Stimulated activated CD8-positive, alpha-beta memory T cell treated with anti-CD3 and anti-CD28 coated beads, Interleukin-2, amount 100 ng/mL, for 48 hours (primary cell): ENCODE data around the gene UBAP1L.
"Not testable (repeated sequence)": the region's sequence is repeated elsewhere in the genome, so short reads cannot be mapped to it uniquely, and the experiment has no call there.

Experiments
- DNase-seq, 2 donors: peaks; one replicate each; pipeline ENCODE4 v3.0.0-alpha.2; 2020; ENCODE audit warnings: low read depth in 2 of 2

UBAP1L gene

DNA sequence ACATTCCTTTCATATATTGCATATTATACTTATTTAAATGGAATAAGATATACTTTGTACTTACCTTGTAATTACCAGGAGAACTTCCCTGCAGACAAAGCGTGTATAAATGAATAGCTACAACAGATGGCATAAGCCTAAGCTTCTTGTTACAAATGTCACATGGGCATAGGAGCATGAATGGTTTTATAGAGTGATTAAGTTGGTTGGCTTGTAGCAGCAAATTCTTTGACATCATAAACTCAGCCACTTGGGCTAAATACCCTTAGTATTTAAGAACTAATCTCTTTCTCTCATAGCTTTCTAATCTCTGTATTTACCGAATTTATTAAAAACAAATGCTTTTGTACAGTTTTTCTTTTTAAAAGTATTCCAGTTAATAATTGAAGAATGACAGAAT, at the start of gene UBAP1L:
Gene UBAP1L, minus strand, starts transcription at position 115 of the 400 bp plus-strand sequence. CDS start 8,985 bp downstream, outside the sequence.
- no peak for DNase-seq

DNA sequence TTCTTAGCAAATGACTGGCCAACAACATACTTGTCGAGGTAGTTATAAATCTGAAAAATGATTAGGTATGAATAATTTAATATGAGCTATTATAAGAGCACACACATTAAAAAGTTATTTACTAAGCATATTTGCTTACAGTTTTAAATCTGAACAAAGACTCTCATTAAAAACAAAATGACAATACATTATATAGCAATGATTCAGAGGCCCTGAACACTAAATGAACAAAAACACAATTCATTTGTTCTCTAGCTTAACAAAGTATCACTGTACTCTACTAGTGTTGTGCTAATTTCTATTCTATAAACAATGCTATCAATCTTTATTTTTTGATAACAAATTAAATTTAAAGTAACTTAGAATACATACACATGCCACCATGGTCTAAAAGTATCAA, 49.1 kb upstream of the UBAP1L start:
- DNase-seq: no peak

GRCh38 chr15:65163041-65163440, 48.0 kb upstream of the UBAP1L start:
- DNase-seq: no peak

DNA sequence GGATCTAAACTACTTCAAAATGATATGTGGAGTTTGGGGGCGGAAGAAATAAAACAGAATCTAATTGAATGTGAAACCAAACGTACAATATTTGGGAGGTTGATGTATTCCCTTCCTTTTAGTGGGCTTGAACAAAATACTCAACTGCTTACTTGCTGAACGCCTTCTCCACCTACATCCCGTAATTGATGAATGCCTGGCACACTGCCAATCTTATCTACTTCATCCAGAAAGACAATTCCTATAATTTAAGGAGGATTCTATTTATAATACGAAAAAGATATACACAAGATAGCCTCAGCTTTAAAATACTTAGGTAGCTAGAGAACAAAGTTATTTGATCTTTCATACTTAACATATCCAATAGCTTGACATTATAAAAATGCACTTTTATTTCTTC, 41.7 kb upstream of the UBAP1L start:
- no peak for DNase-seq

- no peak for DNase-seq
Measured at GRCh38 chr15:65154720-65155119, 39.7 kb upstream of the UBAP1L start.

GRCh38 chr15:65147902-65148301, 32.9 kb upstream of the UBAP1L start:
- DNase-seq: no peak

GRCh38 chr15:65146438-65146837, 31.4 kb upstream of the UBAP1L start:
- DNase-seq: no peak

GRCh38 chr15:65138631-65139030, 23.6 kb upstream of the UBAP1L start:
- not testable (repeated sequence) for DNase-seq

DNA sequence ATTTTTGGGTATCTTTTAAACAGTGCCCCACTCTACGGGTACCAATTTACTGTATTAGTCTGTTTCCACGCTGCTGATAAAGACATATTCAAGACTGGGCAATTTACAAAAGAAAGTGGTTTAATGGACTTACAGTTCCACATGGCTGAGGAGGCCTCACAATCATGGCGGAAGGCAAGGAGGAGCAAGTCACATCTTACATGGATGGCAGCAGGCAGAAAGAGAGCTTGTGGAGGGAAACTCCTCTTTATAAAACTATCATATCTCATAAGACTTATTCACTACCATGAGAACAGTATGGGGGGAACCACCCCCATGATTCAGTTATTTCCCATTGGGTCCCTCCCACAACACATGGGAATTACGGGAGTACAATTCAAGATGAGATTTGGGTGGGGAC, 22.9 kb upstream of the UBAP1L start:
- not testable (repeated sequence) for DNase-seq

- not testable (repeated sequence) for DNase-seq
Measured at GRCh38 chr15:65137089-65137488, 22.1 kb upstream of the UBAP1L start.

- DNase-seq: no peak
Measured at GRCh38 chr15:65134538-65134937, 19.5 kb upstream of the UBAP1L start.

DNA sequence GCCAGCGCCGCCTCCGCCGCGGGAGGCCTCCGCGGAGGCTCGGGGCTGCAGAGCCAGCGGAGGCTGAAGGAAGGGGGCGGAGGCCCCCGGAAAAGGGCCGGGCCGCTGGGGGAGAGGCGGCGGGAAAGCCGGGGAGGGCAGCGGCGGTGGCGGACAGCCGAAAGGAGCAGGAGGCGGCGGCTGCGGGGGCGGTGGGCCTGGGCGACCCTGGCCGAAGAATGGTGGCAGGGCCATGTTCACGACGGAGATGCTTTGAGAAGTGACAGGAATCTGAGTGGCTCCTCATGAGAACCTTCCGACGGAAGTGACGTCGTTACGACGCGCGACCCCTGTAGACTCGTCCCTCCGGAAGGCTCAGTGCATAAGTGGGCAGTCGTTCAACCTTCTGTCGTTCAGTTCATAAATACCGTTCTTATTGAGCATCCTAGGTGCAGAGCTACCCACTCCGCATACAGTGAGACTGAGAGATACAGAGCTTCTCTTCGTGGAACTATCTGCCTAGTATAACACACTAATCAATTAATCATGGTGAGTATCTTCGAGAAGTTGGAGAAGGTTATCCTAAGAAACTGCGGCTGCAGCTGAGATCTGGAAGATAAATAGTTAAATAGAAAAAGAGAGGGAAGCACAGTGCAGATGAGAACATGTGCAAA, 18.7 kb upstream of the UBAP1L start, which contains the start of gene PDCD7:
Gene PDCD7, minus strand, starts transcription at position 261 of the 653 bp plus-strand sequence. Its CDS starts 27 bp downstream, at position 234.
- DNase-seq: peak; percentile 63 to 80

GRCh38 chr15:65132878-65133547, 18.0 kb upstream of the UBAP1L start:
- DNase-seq: peak; percentile 7 to 14

DNA sequence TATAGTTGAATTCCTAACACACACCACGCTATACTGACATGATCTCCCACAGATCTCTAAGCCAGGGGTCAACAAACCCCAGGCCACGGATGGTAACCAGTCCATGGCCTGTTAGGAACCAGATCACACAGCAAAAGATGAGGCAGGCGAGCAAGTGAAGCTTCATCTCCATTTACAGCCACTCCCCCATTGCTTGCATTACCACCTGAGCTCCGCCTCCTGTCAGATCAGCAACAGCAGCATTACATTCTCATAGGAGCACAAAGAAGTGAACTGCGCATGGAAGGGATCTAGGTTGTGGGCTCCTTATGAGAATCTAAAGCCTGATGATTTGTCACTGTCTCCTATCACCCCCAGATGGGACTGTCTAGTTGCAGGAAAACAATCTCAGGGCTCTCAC, 15.9 kb upstream of the UBAP1L start:
- DNase-seq: no peak

DNA sequence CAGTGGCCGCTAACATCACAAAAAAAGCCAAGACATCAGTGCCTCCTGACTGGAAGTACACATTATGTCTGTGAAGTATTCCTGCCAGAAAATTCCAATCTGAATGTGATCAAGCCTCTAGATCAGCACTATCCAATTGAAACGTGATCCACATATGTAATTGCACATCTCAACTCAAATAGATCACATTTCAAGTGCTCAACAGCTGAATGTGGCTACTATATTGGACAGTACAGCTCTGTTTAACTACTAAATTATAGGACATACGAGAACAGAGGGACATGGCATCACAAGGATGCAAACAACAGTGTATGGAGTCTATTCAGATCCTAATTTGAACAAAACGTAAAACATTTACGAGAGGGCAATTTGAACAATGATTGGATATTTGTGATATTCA, 542 bp upstream of the UBAP1L start:
- no peak for DNase-seq

DNA sequence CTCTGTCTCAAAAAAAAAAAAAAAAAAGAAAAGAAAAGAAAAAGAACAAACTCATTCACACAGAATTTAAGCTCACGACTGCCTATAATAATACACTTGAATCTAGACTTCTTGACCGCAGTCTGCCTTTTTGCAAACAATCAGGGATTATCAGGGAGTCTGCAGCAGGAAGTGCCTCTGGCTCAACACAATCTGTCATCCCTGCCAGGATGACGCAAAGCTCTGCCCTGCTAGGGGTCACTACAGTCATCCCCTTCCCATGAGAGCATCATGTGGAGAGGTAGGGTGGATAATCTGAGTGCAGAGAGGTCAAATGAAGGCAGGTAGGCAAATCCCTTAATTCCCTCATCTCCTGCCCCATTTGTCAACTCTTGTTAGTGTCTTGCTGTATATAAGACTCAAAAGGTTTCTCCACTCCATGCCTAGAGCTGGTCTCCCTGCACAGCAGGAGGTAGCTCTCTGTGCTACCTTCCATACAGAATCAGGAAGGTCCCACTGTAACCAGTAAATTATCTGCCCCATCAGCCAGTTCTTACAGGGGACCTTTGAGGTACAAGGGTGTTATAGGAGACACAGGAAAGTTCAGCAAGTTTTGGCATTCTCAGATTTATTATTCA, 4.2 kb downstream of the UBAP1L start:
- no peak for DNase-seq

GRCh38 chr15:65106011-65106590, 8.9 kb downstream of the UBAP1L start:
- no peak for DNase-seq

DNA sequence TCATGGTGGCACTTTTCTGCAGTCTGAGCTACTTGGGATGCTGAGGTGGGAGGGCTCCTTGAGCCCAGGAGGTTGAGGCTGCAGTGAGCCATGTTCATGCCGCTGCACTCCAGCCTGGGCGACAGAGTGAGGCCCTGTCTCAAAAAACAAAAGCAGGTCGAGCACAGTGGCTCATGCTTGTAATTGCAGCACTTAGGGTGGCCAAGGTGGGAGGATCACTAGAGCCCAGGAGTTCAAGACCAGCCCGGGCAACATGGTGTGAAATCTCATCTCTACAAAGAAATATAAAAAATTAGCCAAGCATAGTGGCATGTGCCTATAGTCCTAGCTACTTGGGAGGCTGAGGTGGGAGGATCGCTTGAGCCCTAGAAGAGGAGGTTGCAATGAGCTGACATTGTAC, 10.0 kb downstream of the UBAP1L start:
- DNase-seq: no peak

- no peak for DNase-seq
Measured at GRCh38 chr15:65102912-65103311, 12.1 kb downstream of the UBAP1L start.

GRCh38 chr15:65101891-65102708, 12.9 kb downstream of the UBAP1L start:
- DNase-seq: no peak

GRCh38 chr15:65101411-65101890, 13.5 kb downstream of the UBAP1L start:
- peak; percentile 39 to 46 for DNase-seq

- DNase-seq: no peak
Measured at GRCh38 chr15:65100442-65100841, 14.6 kb downstream of the UBAP1L start.
